GM20431 (cell line): Measurements from ENCODE around the gene OR2J1.
"Not testable (repeated sequence)": the region's sequence is repeated elsewhere in the genome, so short reads cannot be mapped to it uniquely, and the experiment has no call there.

Source experiments
- in situ Hi-C: fragments of 300-500 bp; cut with MseI, MboI; formaldehyde crosslinking; loops from one replicate; pipeline ENCODE4 v1.15.0; 2020; ENCODE audit warnings: low sequenced_read_pairs; ENCODE audit not compliant: unreplicated experiment

Gene OR2J1

DNA sequence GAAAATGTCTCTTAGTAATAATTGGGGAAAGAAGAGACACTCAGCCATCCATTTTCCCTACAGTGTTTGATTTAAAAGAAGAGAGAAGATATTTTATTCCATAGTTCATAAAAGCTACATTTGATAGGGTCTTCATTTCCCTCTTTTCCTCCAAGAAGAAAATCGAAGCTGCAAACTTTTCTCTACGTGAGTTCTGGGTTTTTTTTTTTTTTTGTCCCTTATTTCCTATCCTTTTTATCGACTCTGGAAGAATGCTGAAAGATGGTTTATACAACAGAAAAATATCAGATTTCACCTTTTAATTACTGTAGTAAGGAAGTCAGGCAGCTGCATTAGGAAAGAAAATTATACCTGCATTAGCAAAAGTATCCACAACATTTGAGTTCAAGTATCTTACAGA is at the start of gene OR2J1:
TSS of gene OR2J1 (plus strand) at position 301 of the 400 bp plus-strand sequence. CDS start 1,453 bp downstream, outside the sequence.
- in situ Hi-C loops: no loop called here

DNA sequence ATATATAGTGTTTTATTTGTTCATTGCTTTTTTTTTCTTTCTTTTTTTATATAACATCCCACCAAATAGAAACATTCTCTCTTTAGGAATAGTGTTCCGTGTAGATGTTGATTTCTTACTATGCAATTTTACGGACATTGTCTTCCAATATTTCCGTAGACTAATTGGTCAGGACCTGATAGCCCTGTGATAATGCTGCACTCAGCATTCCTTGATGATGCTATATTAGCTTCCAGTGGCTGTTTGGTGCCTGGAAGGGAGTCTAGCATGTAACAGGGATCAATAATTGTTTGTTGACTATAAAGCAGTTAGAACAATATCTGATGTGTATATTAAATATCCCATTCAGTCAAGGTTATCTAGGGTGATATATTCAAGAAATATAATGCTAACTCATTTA is 47.6 kb upstream of the OR2J1 start:
- in situ Hi-C loops: no loop called here

DNA sequence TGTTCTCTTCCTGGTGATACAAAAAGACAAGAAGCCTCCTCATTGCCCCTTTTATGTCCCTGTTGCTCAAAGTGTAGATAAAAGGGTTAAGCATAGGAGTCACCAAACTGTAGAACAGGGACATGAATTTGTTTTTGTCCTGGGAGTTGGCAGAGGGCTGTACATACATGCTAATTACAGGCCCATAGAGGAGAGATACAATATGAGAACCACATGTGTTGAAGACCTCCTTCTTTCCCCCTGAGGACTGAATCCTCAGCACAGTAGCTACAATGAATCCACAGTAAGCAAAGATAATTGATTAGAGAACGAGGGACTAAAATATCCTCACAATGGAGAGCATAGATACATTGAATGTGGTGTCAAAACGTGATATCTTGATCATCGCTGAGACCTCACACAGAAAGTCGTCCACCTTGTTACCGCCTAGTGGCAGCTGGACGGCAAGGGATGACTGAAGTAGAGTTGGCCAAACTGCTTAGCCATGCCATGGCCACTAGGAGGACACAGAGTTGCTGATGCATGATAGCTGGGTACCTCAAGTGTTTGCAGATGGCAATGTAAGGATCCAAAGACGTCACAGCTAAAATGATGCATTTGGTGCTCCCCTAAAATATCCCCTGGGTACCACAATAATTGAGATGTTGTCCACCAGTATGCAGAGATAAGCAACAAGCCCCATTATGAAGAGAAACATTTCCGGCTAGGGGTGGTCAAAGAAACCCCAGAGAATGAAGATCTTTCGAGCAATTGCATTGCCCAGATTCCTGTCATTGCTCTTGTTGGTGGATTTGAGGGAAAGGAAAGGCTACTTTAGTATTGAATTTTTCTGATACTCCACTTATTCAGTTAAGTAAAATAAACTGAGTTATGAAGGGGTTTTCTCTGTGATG is 27.2 kb upstream of the OR2J1 start:
- in situ Hi-C loops: no loop called here

DNA sequence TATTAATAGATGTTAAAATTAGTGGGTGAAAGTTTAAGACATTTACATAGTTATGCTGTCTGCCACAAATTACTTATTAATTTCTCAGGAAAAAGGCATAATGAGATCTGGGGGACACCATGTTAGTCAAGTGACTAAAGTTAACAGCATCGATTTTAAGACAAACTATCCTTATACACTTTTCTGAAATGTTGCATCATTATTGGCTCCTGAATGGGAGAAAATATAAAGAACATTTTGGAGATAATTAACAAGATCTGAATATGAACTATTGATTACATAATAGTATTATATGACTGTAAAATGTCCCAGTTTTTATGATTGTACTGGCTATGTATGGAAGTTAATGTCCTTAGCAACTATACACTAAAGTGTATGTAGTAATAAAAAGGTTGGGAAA is 20.1 kb upstream of the OR2J1 start:
- in situ Hi-C loops: no loop called here

DNA sequence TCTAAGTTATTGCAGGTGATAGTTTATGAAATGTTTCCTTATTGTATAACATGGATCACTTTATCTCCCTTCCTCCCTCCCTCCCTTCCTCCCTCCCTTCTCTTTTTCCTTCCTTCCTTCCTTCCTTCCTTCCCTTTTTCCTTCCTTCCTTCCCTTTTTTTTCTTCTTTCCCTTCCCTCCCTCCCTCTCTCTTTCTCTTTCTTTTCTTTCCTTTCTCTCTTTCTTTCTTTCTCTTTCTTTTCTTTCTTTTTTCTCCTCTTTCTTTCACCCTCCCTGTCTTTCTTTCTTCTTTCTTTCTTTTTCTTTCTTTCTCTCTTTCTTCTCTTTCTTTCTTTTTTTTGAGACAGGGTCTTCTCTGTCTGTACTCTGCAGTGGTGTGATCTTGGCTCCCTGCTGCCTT is 18.0 kb upstream of the OR2J1 start:
- in situ Hi-C loops: no loop called here

DNA sequence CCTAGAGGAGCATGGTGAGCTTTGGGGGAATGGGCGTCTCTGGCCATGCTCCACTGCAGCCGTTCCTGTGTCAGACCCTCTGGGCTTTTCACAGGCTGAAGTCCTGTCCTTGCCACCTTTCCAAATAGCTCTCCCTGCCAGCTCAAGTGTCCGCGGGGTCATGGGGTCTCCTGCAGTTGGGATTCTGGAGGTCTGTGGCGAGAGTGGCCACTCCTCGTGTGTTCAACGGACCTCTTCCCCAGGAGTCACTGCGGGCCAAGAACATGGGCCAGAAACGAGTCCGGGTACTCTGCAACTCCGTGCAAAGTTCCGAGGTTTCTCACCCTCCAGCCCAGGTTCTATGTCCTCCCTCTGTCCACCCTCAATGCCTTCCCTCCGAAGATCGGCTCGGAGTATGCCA is 16.8 kb upstream of the OR2J1 start:
- in situ Hi-C loops: no loop called here

DNA sequence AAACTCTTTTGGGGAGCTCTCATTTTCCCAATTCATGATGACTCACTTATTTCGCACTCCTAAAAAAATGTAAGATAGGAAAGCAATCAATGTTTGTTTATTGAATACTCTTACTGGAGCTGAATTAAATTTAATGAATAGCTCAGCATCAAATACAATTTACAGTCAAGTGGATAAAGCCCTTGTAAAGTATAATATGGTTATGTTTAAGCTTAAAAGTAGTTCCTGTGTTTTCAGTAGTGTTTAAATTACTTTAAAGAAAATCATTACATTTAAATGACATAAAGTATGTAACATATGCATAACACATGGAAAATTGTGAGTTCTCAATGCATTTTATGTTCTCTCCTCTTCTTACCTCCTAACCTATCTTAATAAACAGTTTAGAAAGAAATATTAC is 12.1 kb upstream of the OR2J1 start, which contains the start of gene OR2B3:
TSS of gene OR2B3 (minus strand) at position 101 of the 400 bp plus-strand sequence. CDS start at position 36, 65 bp downstream.
- in situ Hi-C loops: no loop called here

DNA sequence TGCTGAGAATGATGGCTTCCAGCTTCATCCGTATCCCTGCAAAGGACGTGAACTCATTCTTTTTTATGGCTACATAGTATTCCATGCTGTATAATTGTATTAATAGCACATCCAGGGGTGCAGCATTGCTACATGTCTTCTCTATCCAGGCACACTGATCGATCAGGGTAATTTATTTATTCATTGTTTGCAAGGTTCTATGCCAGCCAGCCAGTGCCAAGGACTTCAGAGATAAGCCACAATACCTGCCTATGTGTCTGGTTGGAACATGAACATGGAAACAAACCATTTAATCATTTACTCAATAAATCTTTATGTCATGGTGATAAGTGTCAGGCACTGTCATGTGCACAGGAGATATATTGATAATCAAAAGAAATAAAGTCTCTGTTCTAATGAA is 6.3 kb upstream of the OR2J1 start:
- in situ Hi-C loops: no loop called here

DNA sequence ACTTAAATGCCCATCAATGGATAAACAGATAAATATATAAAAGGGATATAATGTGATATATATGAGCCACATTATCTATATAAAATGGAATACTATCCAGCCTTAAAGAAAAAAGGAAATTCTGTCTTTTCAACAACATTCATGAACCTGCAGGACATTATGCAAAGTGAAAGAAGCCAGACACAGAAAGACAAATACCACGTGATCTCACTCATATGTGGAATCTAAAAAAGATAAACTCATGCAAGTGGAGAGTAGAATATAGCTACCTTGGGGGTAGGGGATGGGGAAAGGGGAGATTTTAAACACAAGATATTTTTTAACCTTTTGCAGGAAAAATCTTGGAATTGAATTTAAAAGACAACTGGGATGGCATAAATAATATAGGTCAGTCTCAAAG is 1.5 kb upstream of the OR2J1 start:
- in situ Hi-C loops: no loop called here

DNA sequence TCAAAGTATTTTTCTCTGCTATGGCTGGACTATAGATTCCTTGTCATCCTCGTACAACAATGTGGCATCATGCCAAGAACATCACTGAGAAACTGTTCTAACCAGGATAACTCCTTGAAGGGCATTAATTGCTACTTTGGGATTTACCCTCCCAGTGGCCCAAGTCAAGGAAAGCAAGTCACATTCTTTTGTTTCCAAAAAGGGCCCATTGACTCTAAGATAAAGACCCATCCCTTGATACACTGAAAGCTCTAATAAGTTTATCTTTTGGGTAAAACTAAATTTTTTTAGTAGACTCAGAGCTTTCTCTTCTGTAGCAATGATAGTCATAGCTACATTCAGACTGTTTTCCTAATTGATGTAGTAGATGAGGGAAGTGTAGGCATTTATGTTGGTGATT is 8.5 kb downstream of the OR2J1 start, which contains the start of gene OR2J3:
TSS of gene OR2J3 (plus strand) at position 301 of the 400 bp plus-strand sequence. CDS start 3,833 bp downstream, outside the sequence.
- in situ Hi-C loops: no loop called here

DNA sequence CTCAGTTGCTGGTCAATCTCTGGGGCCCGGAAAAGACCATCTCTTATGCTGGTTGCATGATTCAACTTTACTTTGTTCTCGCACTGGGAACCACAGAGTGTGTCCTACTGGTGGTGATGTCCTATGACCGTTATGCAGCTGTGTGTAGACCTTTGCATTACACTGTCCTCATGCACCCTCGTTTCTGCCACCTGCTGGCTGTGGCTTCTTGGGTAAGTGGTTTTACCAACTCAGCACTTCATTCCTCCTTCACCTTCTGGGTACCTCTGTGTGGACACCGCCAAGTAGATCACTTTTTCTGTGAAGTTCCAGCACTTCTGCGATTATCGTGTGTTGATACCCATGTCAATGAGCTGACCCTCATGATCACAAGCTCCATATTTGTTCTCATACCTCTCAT is 12.8 kb downstream of the OR2J1 start:
- in situ Hi-C loops: no loop called here

DNA sequence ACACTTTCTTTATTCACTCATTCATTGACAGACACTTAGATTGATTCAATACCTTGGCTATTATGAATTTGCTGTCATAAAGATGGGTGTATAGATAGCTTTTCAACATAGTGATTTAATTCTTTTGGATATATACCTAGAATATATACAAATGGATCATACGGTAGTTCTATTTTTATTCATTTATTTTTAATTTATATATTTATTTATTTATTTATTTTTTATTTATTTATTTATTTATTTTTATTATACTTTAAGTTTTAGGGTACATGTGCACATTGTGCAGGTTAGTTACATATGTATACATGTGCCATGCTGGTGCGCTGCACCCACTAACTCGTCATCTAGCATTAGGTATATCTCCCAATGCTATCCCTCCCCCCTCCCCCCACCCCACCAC is 15.7 kb downstream of the OR2J1 start:
- in situ Hi-C loops: not testable (repeated sequence)

DNA sequence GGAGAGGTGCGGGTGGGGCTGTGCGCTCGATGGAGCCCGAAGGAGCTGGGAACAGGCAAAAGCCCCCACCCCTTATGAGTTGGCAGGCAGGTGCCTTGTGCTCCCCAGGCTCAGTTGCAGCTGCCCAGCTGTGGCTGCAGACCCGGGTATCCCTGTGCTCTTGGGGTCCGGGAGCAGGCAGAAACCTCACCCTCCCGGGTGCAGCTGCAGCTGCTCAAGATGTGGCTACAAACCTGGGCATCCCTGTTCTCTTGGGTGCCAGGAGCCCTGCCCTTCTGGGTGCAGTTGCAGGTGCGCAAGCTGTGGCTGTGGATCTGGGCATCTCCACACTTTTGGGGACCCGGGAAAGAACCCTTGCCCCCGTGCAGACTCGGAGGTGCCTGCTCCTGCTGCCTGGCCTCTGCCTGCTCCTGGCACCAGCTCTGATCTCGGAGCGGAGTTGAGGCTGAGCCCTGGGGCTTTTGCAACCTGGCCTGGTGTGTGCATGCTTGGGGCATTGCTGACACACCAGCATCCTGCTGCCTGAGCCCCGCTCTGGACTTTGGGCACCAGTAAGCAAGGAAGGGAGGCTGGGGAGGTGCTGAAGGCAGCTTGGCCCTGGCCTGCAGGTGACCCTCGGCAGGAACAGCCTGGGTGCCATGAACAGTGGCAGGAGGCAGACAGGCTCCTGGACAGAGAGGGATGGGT is 30.2 kb downstream of the OR2J1 start:
- in situ Hi-C loops: no loop called here

DNA sequence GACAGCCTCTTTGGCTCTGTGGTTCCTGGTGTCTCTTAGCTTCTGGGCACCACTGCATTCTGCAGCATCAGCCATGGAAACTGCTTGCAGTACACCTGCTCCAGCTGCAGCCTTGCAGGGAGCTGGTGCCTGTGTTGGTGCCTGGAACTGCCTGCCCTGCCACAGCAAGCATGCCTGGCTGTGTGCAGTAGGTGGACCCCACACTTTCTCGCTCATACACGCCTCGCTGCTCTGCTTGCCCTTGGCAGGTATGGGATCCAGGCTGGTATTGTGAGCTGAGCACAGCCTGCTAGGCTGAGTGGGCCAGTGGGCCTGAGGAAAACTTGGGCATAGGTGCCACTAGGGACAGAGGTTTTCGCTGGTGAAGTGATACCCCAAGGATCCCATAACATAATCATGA is 31.4 kb downstream of the OR2J1 start:
- in situ Hi-C loops: no loop called here

DNA sequence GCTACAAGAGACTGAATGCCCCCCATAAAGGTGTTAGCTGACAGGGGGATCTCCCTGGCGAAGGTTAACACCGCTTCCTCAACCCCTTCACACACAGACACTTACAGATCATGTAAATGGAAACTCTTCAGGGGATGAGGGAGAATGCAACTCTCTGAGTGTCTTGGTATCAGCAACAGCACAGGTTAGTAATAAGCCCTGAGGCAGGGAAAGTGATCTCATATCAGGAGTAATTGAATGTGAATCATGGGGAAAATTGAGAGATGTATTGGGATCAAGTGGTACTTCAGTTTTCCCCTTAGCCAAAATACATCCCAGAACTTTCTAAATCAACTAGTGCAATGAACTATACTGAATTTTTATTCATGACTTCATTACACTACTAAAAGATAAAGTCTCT is 32.4 kb downstream of the OR2J1 start:
- in situ Hi-C loops: no loop called here

DNA sequence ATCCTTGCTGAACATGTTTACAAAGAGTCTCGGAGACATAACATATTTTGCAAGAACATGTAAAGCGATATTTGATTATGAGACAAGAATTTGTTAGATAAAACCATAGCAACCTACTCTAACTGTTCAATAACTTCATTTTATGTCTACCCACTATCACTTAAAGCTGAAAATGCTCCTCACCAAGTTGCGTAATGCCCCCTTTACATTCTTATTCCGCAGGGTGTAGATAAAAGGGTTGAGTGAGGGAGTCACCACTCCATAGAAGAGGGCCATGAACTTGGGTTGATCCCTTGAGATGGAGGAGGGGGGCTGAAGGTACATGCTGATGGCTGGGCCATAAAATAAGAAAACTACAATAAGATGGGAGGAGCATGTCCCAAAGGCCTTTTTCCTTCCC is 38.4 kb downstream of the OR2J1 start:
- in situ Hi-C loops: no loop called here

DNA sequence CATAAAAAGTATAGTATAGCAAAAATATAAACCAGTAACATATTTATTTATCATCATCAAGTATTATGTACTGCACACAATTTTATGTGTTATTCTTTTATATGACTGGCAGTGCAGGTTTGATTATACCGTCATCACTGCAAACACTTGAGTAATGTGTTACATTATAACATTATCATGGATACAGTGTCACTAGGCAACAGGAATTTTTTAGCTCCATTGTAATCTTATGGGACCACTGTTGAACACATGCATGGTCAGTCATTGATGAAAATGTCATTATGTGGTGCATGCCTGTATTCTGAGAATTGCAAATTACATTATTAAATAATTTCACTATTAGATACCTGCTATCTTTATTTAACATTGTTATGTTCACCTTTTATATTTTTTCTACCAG is 42.3 kb downstream of the OR2J1 start:
- in situ Hi-C loops: no loop called here

DNA sequence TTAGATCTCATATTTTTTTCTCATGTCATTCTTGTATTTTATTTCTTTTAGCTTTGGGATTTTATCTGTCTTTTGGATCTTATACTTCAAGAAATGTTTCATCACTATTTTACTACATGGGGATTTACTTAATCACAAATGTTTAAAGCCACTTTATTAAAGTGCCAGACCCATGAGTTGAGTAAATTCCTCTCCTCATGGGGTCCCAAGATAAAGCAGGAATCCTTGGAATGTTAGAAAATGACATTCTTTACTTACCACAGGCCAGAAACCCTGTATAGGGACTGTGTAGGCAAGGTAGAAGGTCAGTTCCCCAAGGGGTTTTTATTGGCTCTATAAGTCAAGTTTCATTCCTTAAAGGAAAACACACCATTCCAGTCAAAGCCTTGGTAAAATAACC is 43.0 kb downstream of the OR2J1 start:
- in situ Hi-C loops: no loop called here

DNA sequence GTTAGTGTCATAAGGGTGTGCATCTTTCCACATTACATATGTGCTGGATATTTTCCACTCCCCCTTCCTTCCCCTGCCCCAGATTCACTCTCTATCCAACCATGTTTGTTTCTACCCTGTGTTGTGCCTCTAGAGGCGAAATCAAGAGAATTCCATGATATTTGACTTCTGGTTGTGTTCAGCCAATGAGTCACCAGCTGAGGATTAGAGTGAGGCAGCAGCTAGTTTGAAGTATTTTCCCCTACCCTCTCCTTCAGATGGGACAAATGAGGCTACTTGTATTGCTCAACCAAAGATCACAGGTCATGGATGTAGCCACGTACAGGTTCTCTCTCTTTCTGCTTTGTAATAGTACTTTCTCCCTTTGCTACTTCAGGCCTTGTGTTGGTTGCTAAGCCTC is 46.9 kb downstream of the OR2J1 start:
- in situ Hi-C loops: no loop called here

DNA sequence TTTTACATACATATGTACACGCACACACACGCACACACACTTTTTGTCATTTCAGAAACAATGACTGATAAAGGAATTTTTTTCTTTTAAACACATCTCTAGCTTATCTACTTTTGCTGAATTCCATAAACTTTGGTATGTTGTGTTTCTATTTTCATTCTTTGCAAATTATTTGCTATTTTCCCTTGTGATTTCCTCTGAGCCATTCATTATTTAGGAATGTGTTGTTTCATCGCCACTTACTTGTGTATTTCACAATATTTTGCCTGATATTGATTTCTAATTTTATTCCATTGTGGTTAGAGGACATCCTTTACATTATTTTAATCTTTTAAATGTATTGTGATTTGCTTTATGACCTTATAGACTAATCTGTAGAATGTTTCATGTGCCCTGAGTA is 47.8 kb downstream of the OR2J1 start:
- in situ Hi-C loops: no loop called here

DNA sequence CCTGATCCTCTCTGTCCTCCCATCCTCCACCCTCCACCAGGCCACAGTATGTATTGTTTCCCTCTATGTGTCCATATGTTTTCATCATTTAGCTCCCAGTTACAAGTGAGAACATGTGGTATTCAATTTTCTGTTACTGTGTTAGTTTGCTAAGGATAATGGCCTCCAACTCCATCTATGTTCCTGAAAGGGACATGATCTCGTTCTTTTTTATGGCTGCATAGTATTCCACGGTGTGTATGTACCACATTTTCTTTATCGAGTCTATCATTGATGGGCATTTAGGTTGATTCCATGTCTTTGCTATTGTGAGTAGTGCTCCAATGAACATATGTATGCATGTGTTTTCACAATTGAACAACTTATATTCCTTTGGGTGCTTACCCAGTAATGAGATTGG is 50.2 kb downstream of the OR2J1 start:
- in situ Hi-C loops: not testable (repeated sequence)
